ENCODE results near the gene FOLR3. TPM values are rescaled to one million over a fixed set of nuclear protein-coding genes. Genes with fewer than 3 reads are reported as not detected.
A peak's percentile ranks its signal among the peaks of the same experiment; 100 is the strongest.
"Not testable (repeated sequence)": the region's sequence is repeated elsewhere in the genome, so short reads cannot be mapped to it uniquely, and the experiment has no call there.

Gene FOLR3
- total RNA-seq, 2 donors from 2014 or later, result 0.44 TPM; not detected in 1

GRCh38 chr11:72132646-72133045 is 2.9 kb upstream of the FOLR3 start:
- H3K9me3 ChIP-seq (ENCODE audit: control insufficient read depth, low read length, poor library complexity, severe bottlenecking), result no peaks in the 10 kb centered on the region
- ATAC-seq (no peak), DNase-seq (no peak)
- no peaks in the 10 kb centered on the region for H3K4me1 Mint-ChIP-seq
- peaks cover 15% of the 10 kb centered on the region for H3K27me3 Mint-ChIP-seq
- H3K36me3 Mint-ChIP-seq (ENCODE audit: low read depth), result peaks cover 6% of the 10 kb centered on the region
- H3K4me3 Mint-ChIP-seq, result no peak overlapping the region
- no peak overlapping the region for H3K27ac Mint-ChIP-seq

GRCh38 chr11:72135891-72136683 is 562 bp downstream of the FOLR3 start:
- ATAC-seq (no peak), DNase-seq (no peak)
- Mint-ChIP-seq H3K4me1 (peaks cover 2% of the 10 kb centered on the region), H3K27ac (no peak overlapping the region), H3K36me3 (ENCODE audit: low read depth) (no peaks in the 10 kb centered on the region), H3K4me3 (no peak overlapping the region), H3K27me3 (peaks cover 22% of the 10 kb centered on the region)
- H3K9me3 ChIP-seq (ENCODE audit: control insufficient read depth, low read length, poor library complexity, severe bottlenecking), result no peaks in the 10 kb centered on the region

- Mint-ChIP-seq H3K36me3 (ENCODE audit: low read depth) (no peaks in the 10 kb centered on the region), H3K4me1 (peaks cover 5% of the 10 kb centered on the region), H3K4me3 (no peak overlapping the region), H3K27ac (no peak overlapping the region), H3K27me3 (peaks cover 29% of the 10 kb centered on the region)
- no peak for ATAC-seq
- no peak for DNase-seq
- no peaks in the 10 kb centered on the region for H3K9me3 ChIP-seq (ENCODE audit: control insufficient read depth, low read length, poor library complexity, severe bottlenecking)
Measured at GRCh38 chr11:72136684-72137262, 1.2 kb downstream of the FOLR3 start.

- Mint-ChIP-seq H3K4me1 (peaks cover 8% of the 10 kb centered on the region), H3K36me3 (ENCODE audit: low read depth) (no peaks in the 10 kb centered on the region), H3K4me3 (no peak overlapping the region), H3K27ac (no peak overlapping the region), H3K27me3 (peaks cover 20% of the 10 kb centered on the region)
- DNase-seq (no peak), ATAC-seq (no peak)
- H3K9me3 ChIP-seq (ENCODE audit: control insufficient read depth, low read length, poor library complexity, severe bottlenecking), result no peaks in the 10 kb centered on the region
Measured at GRCh38 chr11:72138821-72139390, 3.4 kb downstream of the FOLR3 start.

GRCh38 chr11:72139500-72139899 is 4.0 kb downstream of the FOLR3 start:
- no peaks in the 10 kb centered on the region for H3K9me3 ChIP-seq (ENCODE audit: control insufficient read depth, low read length, poor library complexity, severe bottlenecking)
- ATAC-seq (no peak), DNase-seq (no peak)
- no peak overlapping the region for H3K4me3 Mint-ChIP-seq
- peaks cover 9% of the 10 kb centered on the region for H3K4me1 Mint-ChIP-seq
- no peak overlapping the region for H3K27ac Mint-ChIP-seq
- peaks cover 22% of the 10 kb centered on the region for H3K27me3 Mint-ChIP-seq
- H3K36me3 Mint-ChIP-seq (ENCODE audit: low read depth), result no peaks in the 10 kb centered on the region

GRCh38 chr11:72140661-72141060 is 5.1 kb downstream of the FOLR3 start:
- Mint-ChIP-seq H3K4me3 (no peak overlapping the region), H3K4me1 (peaks cover 9% of the 10 kb centered on the region), H3K36me3 (ENCODE audit: low read depth) (no peaks in the 10 kb centered on the region), H3K27me3 (peaks cover 22% of the 10 kb centered on the region), H3K27ac (no peak overlapping the region)
- H3K9me3 ChIP-seq (ENCODE audit: control insufficient read depth, low read length, poor library complexity, severe bottlenecking), result peaks cover 3% of the 10 kb centered on the region
- ATAC-seq (no peak), DNase-seq (no peak)

- peaks cover 9% of the 10 kb centered on the region for H3K4me1 Mint-ChIP-seq
- peak overlapping the region; percentile 3 for H3K27ac Mint-ChIP-seq
- DNase-seq (no peak), ATAC-seq (peak; percentile 37)
- H3K4me3 Mint-ChIP-seq, result no peak overlapping the region
- peaks cover 3% of the 10 kb centered on the region for H3K9me3 ChIP-seq (ENCODE audit: control insufficient read depth, low read length, poor library complexity, severe bottlenecking)
- peaks cover 22% of the 10 kb centered on the region for H3K27me3 Mint-ChIP-seq
- no peaks in the 10 kb centered on the region for H3K36me3 Mint-ChIP-seq (ENCODE audit: low read depth)
Measured at GRCh38 chr11:72141066-72141465, 5.5 kb downstream of the FOLR3 start.

- not testable (repeated sequence) for DNase-seq; H3K27ac Mint-ChIP-seq; H3K9me3 ChIP-seq (ENCODE audit: control insufficient read depth, low read length, poor library complexity, severe bottlenecking); H3K4me3 Mint-ChIP-seq; H3K36me3 Mint-ChIP-seq (ENCODE audit: low read depth); ATAC-seq; H3K4me1 Mint-ChIP-seq
- H3K27me3 Mint-ChIP-seq, result peaks cover 22% of the 10 kb centered on the region
Measured at GRCh38 chr11:72142086-72142485, 6.6 kb downstream of the FOLR3 start.

- peaks cover 22% of the 10 kb centered on the region for H3K27me3 Mint-ChIP-seq
- not testable (repeated sequence) for H3K4me1 Mint-ChIP-seq
Measured at GRCh38 chr11:72142543-72142942, 7.0 kb downstream of the FOLR3 start.

GRCh38 chr11:72144807-72145565 is 9.5 kb downstream of the FOLR3 start:
- H3K4me1 Mint-ChIP-seq, result peaks cover 7% of the 10 kb centered on the region
- peaks cover 18% of the 10 kb centered on the region for H3K27me3 Mint-ChIP-seq
- no peak overlapping the region for H3K4me3 Mint-ChIP-seq
- ATAC-seq (no peak), DNase-seq (no peak)
- no peak overlapping the region for H3K27ac Mint-ChIP-seq
- H3K9me3 ChIP-seq (ENCODE audit: control insufficient read depth, low read length, poor library complexity, severe bottlenecking), result peaks cover 3% of the 10 kb centered on the region
- no peaks in the 10 kb centered on the region for H3K36me3 Mint-ChIP-seq (ENCODE audit: low read depth)

More at GRCh38 chr11:72142543-72142942, 7.0 kb downstream of the FOLR3 start:
- not testable (repeated sequence) for H3K4me3 Mint-ChIP-seq; ATAC-seq; H3K27ac Mint-ChIP-seq; H3K9me3 ChIP-seq (ENCODE audit: control insufficient read depth, low read length, poor library complexity, severe bottlenecking); H3K36me3 Mint-ChIP-seq (ENCODE audit: low read depth); DNase-seq

GRCh38 chr11:72146625-72147024 is 11.1 kb downstream of the FOLR3 start:
- H3K9me3 ChIP-seq (ENCODE audit: control insufficient read depth, low read length, poor library complexity, severe bottlenecking), result peaks cover 3% of the 10 kb centered on the region
- no peak for DNase-seq
- peaks cover 10% of the 10 kb centered on the region for H3K27me3 Mint-ChIP-seq
- H3K36me3 Mint-ChIP-seq (ENCODE audit: low read depth), result no peaks in the 10 kb centered on the region
- no peak overlapping the region for H3K27ac Mint-ChIP-seq
- ATAC-seq, result no peak
- H3K4me3 Mint-ChIP-seq, result no peak overlapping the region
- peaks cover 4% of the 10 kb centered on the region for H3K4me1 Mint-ChIP-seq

GRCh38 chr11:72150882-72151281 is 15.4 kb downstream of the FOLR3 start:
- no peaks in the 10 kb centered on the region for H3K9me3 ChIP-seq (ENCODE audit: control insufficient read depth, low read length, poor library complexity, severe bottlenecking)
- H3K4me1 Mint-ChIP-seq, result no peaks in the 10 kb centered on the region
- H3K27ac Mint-ChIP-seq, result no peak overlapping the region
- no peaks in the 10 kb centered on the region for H3K36me3 Mint-ChIP-seq (ENCODE audit: low read depth)
- ATAC-seq, result no peak
- H3K4me3 Mint-ChIP-seq, result no peak overlapping the region
- peaks cover 26% of the 10 kb centered on the region for H3K27me3 Mint-ChIP-seq
- no peak for DNase-seq

- not testable (repeated sequence) for H3K4me3 Mint-ChIP-seq; ATAC-seq; DNase-seq; H3K4me1 Mint-ChIP-seq; H3K27ac Mint-ChIP-seq; H3K9me3 ChIP-seq (ENCODE audit: control insufficient read depth, low read length, poor library complexity, severe bottlenecking); H3K36me3 Mint-ChIP-seq (ENCODE audit: low read depth)
- H3K27me3 Mint-ChIP-seq, result peaks cover 33% of the 10 kb centered on the region
Measured at GRCh38 chr11:72153874-72154273, 18.3 kb downstream of the FOLR3 start.
